ENCODE data around the gene ARHGEF38.

DNA sequence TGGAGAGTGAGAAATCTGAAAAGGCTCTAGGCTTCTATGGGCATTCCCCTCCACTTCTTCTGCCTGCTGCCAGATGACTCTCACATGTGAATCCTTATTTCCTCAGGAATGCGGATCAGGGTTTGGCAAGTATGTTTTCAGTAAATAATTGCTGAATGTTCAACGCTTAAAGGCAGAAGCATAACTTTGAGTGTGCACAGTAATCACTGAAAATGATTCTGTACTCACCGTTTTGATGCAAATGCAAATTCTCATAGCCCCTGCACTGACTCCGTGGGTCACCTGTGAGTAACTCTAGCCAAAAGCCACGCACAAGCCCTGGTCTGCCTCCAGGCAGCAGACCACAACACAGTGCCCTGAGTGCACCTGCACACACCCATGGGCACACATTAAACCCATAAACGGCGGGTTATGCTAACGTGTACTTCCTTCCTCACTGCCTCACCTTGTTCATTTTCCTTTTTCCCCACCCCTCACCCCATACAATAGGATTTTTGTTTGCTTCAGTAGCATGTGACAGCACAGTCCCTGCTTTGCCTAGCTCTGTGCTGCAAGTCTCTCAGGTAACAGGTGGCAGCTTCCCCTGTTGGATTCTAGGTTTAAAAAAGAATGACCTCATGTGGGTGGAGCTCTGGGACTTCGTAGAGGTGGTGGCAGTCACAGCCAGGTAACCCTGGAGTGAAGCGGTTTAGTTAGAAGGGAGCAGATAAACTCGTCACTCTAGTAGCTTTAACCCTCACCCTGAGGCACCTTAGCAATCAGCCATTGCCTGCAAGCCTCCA lies at the start of gene ARHGEF38:
- TF ChIP-seq, protein P1, sequence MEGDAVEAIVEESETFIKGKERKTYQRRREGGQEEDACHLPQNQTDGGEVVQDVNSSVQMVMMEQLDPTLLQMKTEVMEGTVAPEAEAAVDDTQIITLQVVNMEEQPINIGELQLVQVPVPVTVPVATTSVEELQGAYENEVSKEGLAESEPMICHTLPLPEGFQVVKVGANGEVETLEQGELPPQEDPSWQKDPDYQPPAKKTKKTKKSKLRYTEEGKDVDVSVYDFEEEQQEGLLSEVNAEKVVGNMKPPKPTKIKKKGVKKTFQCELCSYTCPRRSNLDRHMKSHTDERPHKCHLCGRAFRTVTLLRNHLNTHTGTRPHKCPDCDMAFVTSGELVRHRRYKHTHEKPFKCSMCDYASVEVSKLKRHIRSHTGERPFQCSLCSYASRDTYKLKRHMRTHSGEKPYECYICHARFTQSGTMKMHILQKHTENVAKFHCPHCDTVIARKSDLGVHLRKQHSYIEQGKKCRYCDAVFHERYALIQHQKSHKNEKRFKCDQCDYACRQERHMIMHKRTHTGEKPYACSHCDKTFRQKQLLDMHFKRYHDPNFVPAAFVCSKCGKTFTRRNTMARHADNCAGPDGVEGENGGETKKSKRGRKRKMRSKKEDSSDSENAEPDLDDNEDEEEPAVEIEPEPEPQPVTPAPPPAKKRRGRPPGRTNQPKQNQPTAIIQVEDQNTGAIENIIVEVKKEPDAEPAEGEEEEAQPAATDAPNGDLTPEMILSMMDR (conservative IDR thresholded peaks at IDR 0.05): no peak
- no peak for TF ChIP-seq ZFX (IDR thresholded peaks at IDR 0.05)

Measured in C4-2B (cell line).